EH (cell line): ENCODE data around the gene SPINT4.
"Not testable (repeated sequence)": the region's sequence is repeated elsewhere in the genome, so short reads cannot be mapped to it uniquely, and the experiment has no call there.

ENCODE experiments used
- DNase-seq: peaks from one replicate; pipeline ENCODE4 v3.0.0-alpha.2; 2015; ENCODE audit warnings: low read depth

SPINT4 gene

GRCh38 chr20:45722047-45722446 lies at the start of gene SPINT4:
TSS of gene SPINT4 (plus strand) at chr20:45722347. CDS start at chr20:45722368, 21 bp downstream.
- DNase-seq = no peak

GRCh38 chr20:45672765-45673164 lies 49.4 kb upstream of the SPINT4 start:
- DNase-seq = no peak

GRCh38 chr20:45679650-45680049 lies 42.5 kb upstream of the SPINT4 start:
- no peak for DNase-seq

- peak; percentile 5 for DNase-seq
Observed at GRCh38 chr20:45685896-45686295, 36.3 kb upstream of the SPINT4 start.

- DNase-seq = not testable (repeated sequence)
Observed at GRCh38 chr20:45693346-45693745, 28.8 kb upstream of the SPINT4 start.

GRCh38 chr20:45695496-45695895 lies 26.7 kb upstream of the SPINT4 start:
- DNase-seq = no peak

- no peak for DNase-seq
Observed at GRCh38 chr20:45701104-45701503, 21.0 kb upstream of the SPINT4 start.

- no peak for DNase-seq
Observed at GRCh38 chr20:45701873-45702272, 20.3 kb upstream of the SPINT4 start, which contains the start of gene WFDC13. TSS of gene WFDC13 (plus strand) at chr20:45702038. CDS start at chr20:45702124, 86 bp downstream.

GRCh38 chr20:45704969-45705637 lies 17.0 kb upstream of the SPINT4 start, which contains the start of gene WFDC10B:
TSS of gene WFDC10B (minus strand) at chr20:45705019. CDS start at chr20:45685992, 19,027 bp downstream.
- no peak for DNase-seq

- DNase-seq = not testable (repeated sequence)
Observed at GRCh38 chr20:45716141-45716688, 5.9 kb upstream of the SPINT4 start.

GRCh38 chr20:45725134-45725533 lies 3.0 kb downstream of the SPINT4 start:
- no peak for DNase-seq

GRCh38 chr20:45727044-45727443 lies 4.9 kb downstream of the SPINT4 start:
- peak; percentile 4 for DNase-seq

GRCh38 chr20:45732199-45732598 lies 10.1 kb downstream of the SPINT4 start:
- no peak for DNase-seq

- DNase-seq = no peak
Observed at GRCh38 chr20:45735552-45735951, 13.4 kb downstream of the SPINT4 start.

- no peak for DNase-seq
Observed at GRCh38 chr20:45735988-45736387, 13.8 kb downstream of the SPINT4 start.

GRCh38 chr20:45742596-45742995 lies 20.4 kb downstream of the SPINT4 start:
- no peak for DNase-seq

- no peak for DNase-seq
Observed at GRCh38 chr20:45745015-45745414, 22.9 kb downstream of the SPINT4 start.

GRCh38 chr20:45751721-45752120 lies 29.6 kb downstream of the SPINT4 start:
- DNase-seq = no peak

GRCh38 chr20:45752746-45753145 lies 30.6 kb downstream of the SPINT4 start:
- DNase-seq = no peak

- no peak for DNase-seq
Observed at GRCh38 chr20:45758096-45758495, 35.9 kb downstream of the SPINT4 start.

- not testable (repeated sequence) for DNase-seq
Observed at GRCh38 chr20:45759921-45760320, 37.8 kb downstream of the SPINT4 start.

GRCh38 chr20:45761966-45762365 lies 39.8 kb downstream of the SPINT4 start:
- not testable (repeated sequence) for DNase-seq

GRCh38 chr20:45764618-45765282 lies 42.6 kb downstream of the SPINT4 start:
- DNase-seq = not testable (repeated sequence)
